MM.1S (cell line): ENCODE measurements around the gene ESF1.

Experiments
- DNase-seq: peaks from one replicate; pipeline ENCODE4 v3.0.0-alpha.2; 2015
- H2AFZ ChIP-seq: fragments of 300-600 bp; sonication (generic); 2 replicates; pipeline ENCODE4 v1.6.0; 2016; ENCODE audit warnings: antibody characterized with exemption, low read length
- H3F3A ChIP-seq: fragments of 300-600 bp; sonication (generic); 2 replicates; pipeline ENCODE4 v1.6.1; 2016; ENCODE audit warnings: mild to moderate bottlenecking, antibody characterized with exemption, low read length, moderate library complexity, mixed read lengths; ENCODE audit not compliant: insufficient read depth
- H3K27ac ChIP-seq: fragments of 300-600 bp; sonication (generic); 2 replicates; pipeline ENCODE4 v1.5.1; 2016; ENCODE audit warnings: mild to moderate bottlenecking, low read length
- H3K27me3 ChIP-seq: fragments of 300-600 bp; sonication (generic); replicated peaks from 2 replicates; pipeline ENCODE4 v1.6.0; 2016; ENCODE audit warnings: low read length; ENCODE audit not compliant: insufficient read depth
- H3K36me3 ChIP-seq: fragments of 300-600 bp; sonication (generic); replicated peaks from 2 replicates; pipeline ENCODE4 v1.6.1; 2016; ENCODE audit warnings: mild to moderate bottlenecking, low read length, mixed read lengths; ENCODE audit not compliant: insufficient read depth
- H3K4me1 ChIP-seq: fragments of 300-600 bp; sonication (generic); 2 replicates; pipeline ENCODE4 v1.6.1; 2016; ENCODE audit warnings: low read length, mixed read lengths
- H3K4me2 ChIP-seq: fragments of 300-600 bp; sonication (generic); 2 replicates; pipeline ENCODE4 v1.6.0; 2016; ENCODE audit warnings: low read depth, low read length
- H3K4me3 ChIP-seq: fragments of 300-600 bp; sonication (generic); 2 replicates; pipeline ENCODE4 v1.5.1; 2016; ENCODE audit warnings: low read length, mixed read lengths
- H3K79me2 ChIP-seq: fragments of 300-600 bp; sonication (generic); 2 replicates; pipeline ENCODE4 v1.6.1; 2016; ENCODE audit warnings: mixed run types, low read length, mixed read lengths
- H3K9ac ChIP-seq: fragments of 300-600 bp; sonication (generic); 2 replicates; pipeline ENCODE4 v1.6.1; 2016; ENCODE audit warnings: low read length, mixed read lengths
- H3K9me2 ChIP-seq: fragments of 300-600 bp; sonication (generic); replicated peaks from 2 replicates; pipeline ENCODE4 v1.6.1; 2016; ENCODE audit warnings: mild to moderate bottlenecking, low read length, mixed read lengths; ENCODE audit not compliant: insufficient read depth
- H3K9me3 ChIP-seq: fragments of 300-600 bp; sonication (generic); replicated peaks from 2 replicates; pipeline ENCODE4 v1.6.1; 2016; ENCODE audit warnings: mild to moderate bottlenecking, low read length, mixed read lengths; ENCODE audit not compliant: insufficient read depth
- H4K20me1 ChIP-seq: fragments of 300-600 bp; sonication (generic); 2 replicates; pipeline ENCODE4 v1.6.1; 2016; ENCODE audit warnings: mild to moderate bottlenecking, low read length, moderate library complexity, mixed read lengths; ENCODE audit not compliant: insufficient read depth
- CTCF ChIP-seq: fragments of 300-600 bp; sonication (generic); IDR thresholded peaks from 2 replicates; pipeline ENCODE4 v1.5.1; 2016; ENCODE audit warnings: antibody characterized with exemption, low read length, mixed read lengths
- EZH2 ChIP-seq: fragments of 300-600 bp; sonication (generic); optimal IDR thresholded peaks from 2 replicates; pipeline ENCODE3; 2017; ENCODE audit warnings: low read depth, mild to moderate bottlenecking, antibody characterized with exemption, low read length, mixed read lengths
- EZH2phosphoT487 ChIP-seq: fragments of 300-600 bp; sonication (generic); IDR thresholded peaks from 2 replicates; pipeline ENCODE4 v1.6.1; 2018; ENCODE audit warnings: antibody characterized with exemption, low read length

The ESF1 gene

GRCh38 chr20:13700761-13701160 is 84.0 kb downstream of the ESF1 start:
- no peak overlapping the region for H2AFZ ChIP-seq
- DNase-seq, result no peak

GRCh38 chr20:13694420-13695150 is 90.1 kb downstream of the ESF1 start:
- Histone ChIP-seq H3K4me1 (no peaks in the 10 kb centered on the region), H3K9me3 (no peaks in the 10 kb centered on the region), H3K9me2 (no peaks in the 10 kb centered on the region), H3F3A (no peaks in the 10 kb centered on the region), H3K79me2 (no peaks in the 10 kb centered on the region), H2AFZ (no peak overlapping the region), H3K4me3 (no peak overlapping the region), H3K27me3 (no peaks in the 10 kb centered on the region), H3K27ac (no peak overlapping the region), H3K36me3 (no peaks in the 10 kb centered on the region), H3K9ac (no peak overlapping the region), H4K20me1 (no peaks in the 10 kb centered on the region), H3K4me2 (no peak overlapping the region)
- DNase-seq, result no peak
- no peak for TF ChIP-seq CTCF
- TF ChIP-seq EZH2, result no peak
- TF ChIP-seq EZH2phosphoT487, result no peak

More at GRCh38 chr20:13700761-13701160, 84.0 kb downstream of the ESF1 start:
- no peaks in the 10 kb centered on the region for H3K79me2 ChIP-seq
- TF ChIP-seq EZH2 (no peak), CTCF (no peak), EZH2phosphoT487 (no peak)
- no peak overlapping the region for H3K4me3 ChIP-seq
- H3K9me3 ChIP-seq, result no peaks in the 10 kb centered on the region
- H3K27ac ChIP-seq, result no peak overlapping the region
- H3K4me1 ChIP-seq, result no peaks in the 10 kb centered on the region
- H3K4me2 ChIP-seq, result no peak overlapping the region
- no peaks in the 10 kb centered on the region for H3K27me3 ChIP-seq
- H4K20me1 ChIP-seq, result no peaks in the 10 kb centered on the region
- H3F3A ChIP-seq, result no peaks in the 10 kb centered on the region
- H3K9me2 ChIP-seq, result no peaks in the 10 kb centered on the region
- H3K36me3 ChIP-seq, result no peaks in the 10 kb centered on the region
- no peak overlapping the region for H3K9ac ChIP-seq

- TF ChIP-seq CTCF, result no peak
- TF ChIP-seq EZH2, result no peak
- no peak for TF ChIP-seq EZH2phosphoT487
Measured at GRCh38 chr20:13692802-13693736, 91.7 kb downstream of the ESF1 start.

More at GRCh38 chr20:13692802-13693736, 91.7 kb downstream of the ESF1 start:
- Histone ChIP-seq H3F3A (no peaks in the 10 kb centered on the region), H3K9ac (no peak overlapping the region), H3K4me3 (no peak overlapping the region), H4K20me1 (no peaks in the 10 kb centered on the region), H3K27ac (no peak overlapping the region), H3K27me3 (no peaks in the 10 kb centered on the region), H3K36me3 (no peaks in the 10 kb centered on the region), H3K4me2 (no peak overlapping the region), H3K79me2 (no peaks in the 10 kb centered on the region), H3K9me2 (no peaks in the 10 kb centered on the region), H3K9me3 (no peaks in the 10 kb centered on the region), H3K4me1 (no peaks in the 10 kb centered on the region), H2AFZ (no peak overlapping the region)
- no peak for DNase-seq
